ENCODE data around the gene GLIPR1L2. TPM values are rescaled to one million over a fixed set of nuclear protein-coding genes. Genes with fewer than 3 reads are reported as not detected.

The GLIPR1L2 gene
- 0.14 to 0.24 TPM (median 0.17 TPM) in 4 of 5 replicates, not detected in the other for total RNA-seq (2022; extraction: Qiagen RNA extraction)

DNA sequence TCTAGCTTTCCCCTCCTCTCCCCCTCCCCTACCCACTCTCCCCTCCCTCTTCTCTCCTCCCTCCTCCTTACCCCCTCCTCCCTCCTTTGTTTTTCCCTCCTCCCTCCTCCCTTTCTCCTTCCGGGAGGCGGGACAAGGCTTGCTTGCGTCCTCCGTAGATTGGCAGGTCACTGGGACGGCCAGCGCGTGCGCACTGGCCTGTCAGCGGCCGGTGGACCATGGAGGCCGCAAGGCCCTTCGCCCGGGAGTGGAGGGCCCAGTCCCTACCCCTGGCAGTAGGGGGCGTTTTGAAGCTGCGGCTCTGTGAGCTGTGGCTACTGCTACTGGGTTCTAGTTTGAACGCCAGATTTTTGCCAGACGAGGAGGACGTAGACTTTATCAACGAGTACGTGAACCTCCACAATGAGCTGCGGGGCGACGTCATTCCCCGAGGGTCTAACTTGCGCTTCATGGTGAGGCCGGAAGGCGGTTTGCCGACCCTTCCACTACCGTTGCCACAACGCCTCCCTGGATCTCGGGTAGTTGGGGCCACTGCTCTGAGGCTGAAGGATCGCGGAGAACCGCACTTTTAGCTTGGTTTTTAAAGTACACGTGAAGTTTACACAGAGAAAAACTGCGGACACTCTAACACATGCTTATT lies at the start of gene GLIPR1L2:
Gene GLIPR1L2 (plus strand): TSS at position 191 of the 640 bp plus-strand sequence. CDS start 28 bp downstream, at position 219.

DNA sequence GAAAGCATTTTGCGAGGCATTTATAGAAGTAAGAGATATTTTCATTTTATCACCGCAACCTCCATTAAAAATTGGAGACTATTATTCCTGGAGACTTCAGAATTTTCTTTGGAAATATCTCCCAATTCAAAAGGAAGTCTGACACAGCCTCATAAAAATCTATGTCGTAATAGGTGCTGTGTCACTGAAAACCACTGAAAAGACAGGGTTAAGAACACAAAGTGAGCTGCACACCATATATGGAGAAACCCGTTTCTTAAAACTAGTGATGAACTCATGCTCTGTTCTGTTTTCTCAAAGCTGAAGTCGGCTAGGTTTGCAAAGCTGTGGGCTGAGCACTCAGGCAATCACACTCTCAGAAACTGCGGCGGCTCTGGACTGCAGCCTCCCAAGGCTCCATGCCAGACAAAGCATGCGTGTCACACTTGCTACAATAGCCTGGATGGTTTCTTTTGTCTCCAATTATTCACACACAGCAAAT lies 89.6 kb downstream of the GLIPR1L2 start, which contains the start of gene GLIPR1:
Gene GLIPR1 (plus strand): TSS at position 287 of the 481 bp plus-strand sequence. CDS start 126 bp downstream, at position 413.

Other genes with a start within 250 kb of the GLIPR1L2 start
- not detected in 5 replicates for gene KCNC2, start 181.2 kb upstream of the GLIPR1L2 start, total RNA-seq (2022; extraction: Qiagen RNA extraction)
- 0.99 to 2.3 TPM (median 1.5 TPM) in 5 replicates for gene CAPS2, start 60.8 kb upstream of the GLIPR1L2 start, total RNA-seq (2022; extraction: Qiagen RNA extraction)
- not detected in 5 replicates for gene GLIPR1L1, start 56.4 kb upstream of the GLIPR1L2 start, total RNA-seq (2022; extraction: Qiagen RNA extraction)
- gene GLIPR1, start 89.7 kb downstream of the GLIPR1L2 start, total RNA-seq (2022; extraction: Qiagen RNA extraction), result 20.4 to 29.9 TPM (median 27.1 TPM) in 5 replicates
- 47.6 to 82.7 TPM (median 52.7 TPM) in 5 replicates for gene KRR1, start 120.5 kb downstream of the GLIPR1L2 start, total RNA-seq (2022; extraction: Qiagen RNA extraction)

Data from A549 treated with AZD2906 at 1 μM for 4 hours (cell line).